Coronary artery (tissue), 2 donors: ENCODE measurements around the gene LAMA4.
A peak's percentile ranks its signal among the peaks of the same experiment; 100 is the strongest.

Experiments
- DNase-seq: peaks from one replicate; pipeline ENCODE4 v3.0.0-alpha.2; 2017; ENCODE audit warnings: low spot score
- H3K27ac ChIP-seq, 2 donors: fragments of 200-600 bp; sonication (generic); one replicate each; pipeline ENCODE4 v1.5.1; 2016 to 2019
- H3K4me3 ChIP-seq: fragments of 200-600 bp; sonication (generic); 2 replicates; pipeline ENCODE4 v1.5.1; 2016; ENCODE audit warnings: mild to moderate bottlenecking, moderate library complexity
- CTCF ChIP-seq: fragments of 200-600 bp; sonication (generic); IDR thresholded peaks from one replicate; pipeline ENCODE4 v1.5.1; 2019; ENCODE audit warnings: antibody characterized with exemption

Gene LAMA4

GRCh38 chr6:112296122-112296521 lies 41.8 kb upstream of the LAMA4 start:
- TF ChIP-seq CTCF, result no peak
- no peak for DNase-seq
- no peak overlapping the region for H3K27ac ChIP-seq
- no peak overlapping the region for H3K4me3 ChIP-seq

- Histone ChIP-seq H3K4me3 (no peak overlapping the region), H3K27ac (no peak overlapping the region)
- no peak for TF ChIP-seq CTCF
- DNase-seq, result no peak
Measured at GRCh38 chr6:112291161-112291762, 36.9 kb upstream of the LAMA4 start.

GRCh38 chr6:112289038-112289566 lies 34.7 kb upstream of the LAMA4 start:
- no peak for DNase-seq
- TF ChIP-seq CTCF, result no peak
- peak overlapping the region in 1 of 2 donors; percentile 58 for H3K27ac ChIP-seq
- no peak overlapping the region for H3K4me3 ChIP-seq

- Histone ChIP-seq H3K27ac (no peak overlapping the region), H3K4me3 (no peak overlapping the region)
- TF ChIP-seq CTCF, result no peak
- DNase-seq, result no peak
Measured at GRCh38 chr6:112288475-112288874, 34.1 kb upstream of the LAMA4 start.

GRCh38 chr6:112287577-112288225 lies 33.3 kb upstream of the LAMA4 start:
- DNase-seq, result no peak
- H3K27ac ChIP-seq, result no peak overlapping the region
- TF ChIP-seq CTCF, result no peak
- H3K4me3 ChIP-seq, result no peak overlapping the region

- no peak overlapping the region for H3K27ac ChIP-seq
- TF ChIP-seq CTCF, result no peak
- DNase-seq, result no peak
- H3K4me3 ChIP-seq, result no peak overlapping the region
Measured at GRCh38 chr6:112286500-112287144, 32.3 kb upstream of the LAMA4 start.

- Histone ChIP-seq H3K4me3 (no peak overlapping the region), H3K27ac (no peak overlapping the region)
- DNase-seq, result no peak
- TF ChIP-seq CTCF, result no peak
Measured at GRCh38 chr6:112286010-112286409, 31.6 kb upstream of the LAMA4 start.
